Measurements from ENCODE around the gene FRMPD1.

Gene FRMPD1

GRCh38 chr9:37679649-37680402 is 29.1 kb downstream of the FRMPD1 start:
- DNase-seq, result no peak

- DNase-seq, result no peak
These were observed 32.2 kb downstream of the FRMPD1 start for GRCh38 chr9:37682951-37683350.

GRCh38 chr9:37683531-37684371 is 33.0 kb downstream of the FRMPD1 start:
- DNase-seq, result no peak

- DNase-seq, result no peak
These were observed 42.0 kb downstream of the FRMPD1 start for GRCh38 chr9:37692622-37693221.

- DNase-seq, result no peak
These were observed 42.5 kb downstream of the FRMPD1 start for GRCh38 chr9:37693260-37693659.

- DNase-seq, result no peak
These were observed 43.6 kb downstream of the FRMPD1 start for GRCh38 chr9:37694355-37694754.

GRCh38 chr9:37696528-37696927 is 45.8 kb downstream of the FRMPD1 start:
- no peak for DNase-seq

GRCh38 chr9:37700131-37700530 is 49.4 kb downstream of the FRMPD1 start:
- DNase-seq, result no peak

- no peak for DNase-seq
These were observed 50.1 kb downstream of the FRMPD1 start for GRCh38 chr9:37700900-37701299.

- DNase-seq, result no peak
These were observed 55.0 kb downstream of the FRMPD1 start for GRCh38 chr9:37705787-37706186.

GRCh38 chr9:37706290-37706689 is 55.5 kb downstream of the FRMPD1 start:
- no peak for DNase-seq

GRCh38 chr9:37707748-37708147 is 57.0 kb downstream of the FRMPD1 start:
- no peak for DNase-seq

GRCh38 chr9:37710046-37710445 is 59.3 kb downstream of the FRMPD1 start:
- DNase-seq, result no peak

- no peak for DNase-seq
These were observed 64.5 kb downstream of the FRMPD1 start for GRCh38 chr9:37715260-37715659.

GRCh38 chr9:37715991-37716505 is 65.3 kb downstream of the FRMPD1 start:
- DNase-seq, result no peak

- DNase-seq, result no peak
These were observed 68.8 kb downstream of the FRMPD1 start for GRCh38 chr9:37719526-37719925.

- no peak for DNase-seq
These were observed 76.3 kb downstream of the FRMPD1 start for GRCh38 chr9:37727013-37727412.

GRCh38 chr9:37729499-37729898 is 78.7 kb downstream of the FRMPD1 start:
- no peak for DNase-seq

GRCh38 chr9:37730256-37730655 is 79.5 kb downstream of the FRMPD1 start:
- DNase-seq, result no peak

GRCh38 chr9:37730839-37731238 is 80.1 kb downstream of the FRMPD1 start:
- DNase-seq, result no peak

- DNase-seq, result no peak
These were observed 81.5 kb downstream of the FRMPD1 start for GRCh38 chr9:37732086-37732741.

GRCh38 chr9:37732952-37733351 is 82.2 kb downstream of the FRMPD1 start:
- DNase-seq, result no peak

GRCh38 chr9:37739222-37739621 is 88.5 kb downstream of the FRMPD1 start:
- DNase-seq, result no peak
